T-helper 1 cell treated with Interleukin-12 subunit alpha and Interleukin-12 subunit beta and Interleukin-4 antibody, amounts not matched to agents 30 μg/mL and 1 μg/mL, for 36 hours (primary cell): ENCODE data around the gene GFRA1.

Source experiments
- H3K27ac Mint-ChIP-seq: one replicate; pipeline ENCODE4 v1.8.0; 2021; ENCODE audit warnings: mild to moderate bottlenecking, mixed read lengths
- H3K27me3 Mint-ChIP-seq: one replicate; pipeline ENCODE4 v1.8.0; 2021; ENCODE audit warnings: low read depth, mixed read lengths
- H3K36me3 Mint-ChIP-seq: one replicate; pipeline ENCODE4 v1.8.0; 2021; ENCODE audit warnings: low read depth, mixed read lengths
- H3K4me1 Mint-ChIP-seq: one replicate; pipeline ENCODE4 v1.8.0; 2021; ENCODE audit warnings: low read depth, mixed read lengths
- H3K4me3 Mint-ChIP-seq: one replicate; pipeline ENCODE4 v1.8.0; 2021; ENCODE audit warnings: mild to moderate bottlenecking, moderate library complexity, mixed read lengths
- H3K9me3 Mint-ChIP-seq: one replicate; pipeline ENCODE4 v1.8.0; 2021; ENCODE audit warnings: mixed read lengths

GFRA1 gene

GRCh38 chr10:116159197-116159596, 113.8 kb downstream of the GFRA1 start:
- Mint-ChIP-seq H3K27ac (no peak overlapping the region), H3K36me3 (no peaks in the 10 kb centered on the region), H3K4me1 (no peaks in the 10 kb centered on the region), H3K27me3 (no peaks in the 10 kb centered on the region), H3K4me3 (no peak overlapping the region), H3K9me3 (peaks cover 1% of the 10 kb centered on the region)

- Mint-ChIP-seq H3K36me3 (no peaks in the 10 kb centered on the region), H3K27me3 (no peaks in the 10 kb centered on the region), H3K27ac (no peak overlapping the region), H3K4me3 (no peak overlapping the region), H3K9me3 (no peaks in the 10 kb centered on the region), H3K4me1 (no peaks in the 10 kb centered on the region)
Measured at GRCh38 chr10:116158036-116158435, 115.0 kb downstream of the GFRA1 start.

- H3K36me3 Mint-ChIP-seq: no peaks in the 10 kb centered on the region
- no peaks in the 10 kb centered on the region for H3K27me3 Mint-ChIP-seq
- H3K4me1 Mint-ChIP-seq: no peaks in the 10 kb centered on the region
- no peak overlapping the region for H3K4me3 Mint-ChIP-seq
- H3K9me3 Mint-ChIP-seq: no peaks in the 10 kb centered on the region
- H3K27ac Mint-ChIP-seq: no peak overlapping the region
Measured at GRCh38 chr10:116157485-116157884, 115.5 kb downstream of the GFRA1 start.

GRCh38 chr10:116156819-116157218, 116.2 kb downstream of the GFRA1 start:
- Mint-ChIP-seq H3K27ac (no peak overlapping the region), H3K4me3 (no peak overlapping the region), H3K27me3 (no peaks in the 10 kb centered on the region), H3K36me3 (no peaks in the 10 kb centered on the region), H3K9me3 (no peaks in the 10 kb centered on the region), H3K4me1 (no peaks in the 10 kb centered on the region)

GRCh38 chr10:116155191-116155590, 117.8 kb downstream of the GFRA1 start:
- no peaks in the 10 kb centered on the region for H3K4me1 Mint-ChIP-seq
- no peak overlapping the region for H3K27ac Mint-ChIP-seq
- H3K9me3 Mint-ChIP-seq: no peaks in the 10 kb centered on the region
- H3K36me3 Mint-ChIP-seq: no peaks in the 10 kb centered on the region
- no peaks in the 10 kb centered on the region for H3K27me3 Mint-ChIP-seq
- no peak overlapping the region for H3K4me3 Mint-ChIP-seq

- Mint-ChIP-seq H3K4me1 (no peaks in the 10 kb centered on the region), H3K4me3 (no peak overlapping the region)
Measured at GRCh38 chr10:116154651-116155050, 118.4 kb downstream of the GFRA1 start.

GRCh38 chr10:116151076-116151475, 121.9 kb downstream of the GFRA1 start:
- Mint-ChIP-seq H3K27ac (no peak overlapping the region), H3K36me3 (no peaks in the 10 kb centered on the region), H3K9me3 (no peaks in the 10 kb centered on the region), H3K4me1 (no peaks in the 10 kb centered on the region), H3K4me3 (no peak overlapping the region), H3K27me3 (no peaks in the 10 kb centered on the region)

More at GRCh38 chr10:116154651-116155050, 118.4 kb downstream of the GFRA1 start:
- Mint-ChIP-seq H3K27me3 (no peaks in the 10 kb centered on the region), H3K9me3 (no peaks in the 10 kb centered on the region), H3K27ac (no peak overlapping the region), H3K36me3 (no peaks in the 10 kb centered on the region)

- H3K9me3 Mint-ChIP-seq: no peaks in the 10 kb centered on the region
Measured at GRCh38 chr10:116150606-116151005, 122.4 kb downstream of the GFRA1 start.

GRCh38 chr10:116147147-116147905, 125.7 kb downstream of the GFRA1 start:
- Mint-ChIP-seq H3K4me3 (no peak overlapping the region), H3K27ac (no peak overlapping the region), H3K27me3 (no peaks in the 10 kb centered on the region), H3K9me3 (no peaks in the 10 kb centered on the region), H3K4me1 (no peaks in the 10 kb centered on the region), H3K36me3 (no peaks in the 10 kb centered on the region)

More at GRCh38 chr10:116150606-116151005, 122.4 kb downstream of the GFRA1 start:
- Mint-ChIP-seq H3K27ac (no peak overlapping the region), H3K4me1 (no peaks in the 10 kb centered on the region), H3K27me3 (no peaks in the 10 kb centered on the region), H3K4me3 (no peak overlapping the region), H3K36me3 (no peaks in the 10 kb centered on the region)

GRCh38 chr10:116146372-116147140, 126.5 kb downstream of the GFRA1 start:
- Mint-ChIP-seq H3K4me3 (no peak overlapping the region), H3K36me3 (no peaks in the 10 kb centered on the region), H3K27ac (no peak overlapping the region), H3K4me1 (no peaks in the 10 kb centered on the region), H3K27me3 (no peaks in the 10 kb centered on the region), H3K9me3 (no peaks in the 10 kb centered on the region)

GRCh38 chr10:116143673-116144222, 129.3 kb downstream of the GFRA1 start:
- no peaks in the 10 kb centered on the region for H3K27me3 Mint-ChIP-seq
- no peaks in the 10 kb centered on the region for H3K36me3 Mint-ChIP-seq
- H3K4me1 Mint-ChIP-seq: no peaks in the 10 kb centered on the region
- no peak overlapping the region for H3K27ac Mint-ChIP-seq
- no peaks in the 10 kb centered on the region for H3K9me3 Mint-ChIP-seq
- no peak overlapping the region for H3K4me3 Mint-ChIP-seq

GRCh38 chr10:116141855-116142254, 131.2 kb downstream of the GFRA1 start:
- H3K36me3 Mint-ChIP-seq: no peaks in the 10 kb centered on the region
- no peak overlapping the region for H3K27ac Mint-ChIP-seq
- H3K4me3 Mint-ChIP-seq: no peak overlapping the region
- no peaks in the 10 kb centered on the region for H3K9me3 Mint-ChIP-seq
- H3K4me1 Mint-ChIP-seq: no peaks in the 10 kb centered on the region
- no peaks in the 10 kb centered on the region for H3K27me3 Mint-ChIP-seq

- no peak overlapping the region for H3K27ac Mint-ChIP-seq
- no peaks in the 10 kb centered on the region for H3K27me3 Mint-ChIP-seq
- no peak overlapping the region for H3K4me3 Mint-ChIP-seq
- no peaks in the 10 kb centered on the region for H3K36me3 Mint-ChIP-seq
- no peaks in the 10 kb centered on the region for H3K9me3 Mint-ChIP-seq
- no peaks in the 10 kb centered on the region for H3K4me1 Mint-ChIP-seq
Measured at GRCh38 chr10:116141246-116141645, 131.8 kb downstream of the GFRA1 start.

- Mint-ChIP-seq H3K27ac (no peak overlapping the region), H3K4me1 (no peaks in the 10 kb centered on the region), H3K4me3 (no peak overlapping the region), H3K9me3 (no peaks in the 10 kb centered on the region), H3K36me3 (no peaks in the 10 kb centered on the region), H3K27me3 (no peaks in the 10 kb centered on the region)
Measured at GRCh38 chr10:116139886-116140285, 133.1 kb downstream of the GFRA1 start.

GRCh38 chr10:116138897-116139296, 134.1 kb downstream of the GFRA1 start:
- no peaks in the 10 kb centered on the region for H3K4me1 Mint-ChIP-seq
- no peaks in the 10 kb centered on the region for H3K27me3 Mint-ChIP-seq
- no peak overlapping the region for H3K27ac Mint-ChIP-seq
- H3K36me3 Mint-ChIP-seq: no peaks in the 10 kb centered on the region
- no peaks in the 10 kb centered on the region for H3K9me3 Mint-ChIP-seq
- no peak overlapping the region for H3K4me3 Mint-ChIP-seq
